HCT116 (cell line): ENCODE measurements around the gene ZNF625. TPM values are rescaled to one million over a fixed set of nuclear protein-coding genes. Genes with fewer than 3 reads are reported as not detected.

Experiments
- ATAC-seq: fragments of 200-7000 bp; cut with Tn5 transposase; 2 replicates; pipeline ENCODE4 v1.9.1; 2020; ENCODE audit warnings: mild to moderate bottlenecking, moderate library complexity
- Bru-seq: library from RNA; stranded (reverse); fragments of 400-500 nt; gene quantifications from one replicate; lab custom pipeline; 2021; lab: Mats Ljungman, UMichigan
- BruChase-seq, 2 experiments: library from RNA; stranded (reverse); fragments of 400-500 nt; gene quantifications; one replicate each; lab custom pipeline; 2021; lab: Mats Ljungman, UMichigan
- BruUV-seq: library from RNA; stranded (reverse); fragments of 400-500 nt; replicated peaks from 2 replicates; lab custom pipeline; 2021; lab: Mats Ljungman, UMichigan
- CTCF ChIA-PET: fragments of 300-600 bp; sonication (Branson Sonifier 250); formaldehyde crosslinking; loops from one replicate; lab custom pipeline; 2021; ENCODE audit warnings: antibody characterized with exemption; lab: Charles Lee
- POLR2A ChIA-PET: fragments of 300-600, 350-600 bp; sonication (Branson Sonifier 250); formaldehyde crosslinking; loops from one replicate; lab custom pipeline; 2021; ENCODE audit warnings: antibody characterized with exemption; lab: Charles Lee
- RAD21 ChIA-PET, 2 experiments: fragments of 300-600 bp; sonication (Branson Sonifier 250); formaldehyde crosslinking; loops; one replicate each; lab custom pipeline; 2023; ENCODE audit warnings: low total read pairs in 2 of 2; ENCODE audit not compliant: uncharacterized antibody in 2 of 2, unreplicated experiment in 2 of 2, low non-redundant PET in 1 of 2; lab: Charles Lee
- DNase-seq: peaks from one replicate; pipeline ENCODE4 v3.0.0-alpha.2; 2010; ENCODE audit warnings: low read depth, low spot score
- H2AFZ ChIP-seq: fragments of 200-600 bp; shearing (Covaris generic), sonication (generic); 2 replicates; pipeline ENCODE4 v1.6.1; 2017; ENCODE audit warnings: low read depth, mixed run types, mixed read lengths, antibody characterized with exemption, low read length; ENCODE audit not compliant: poor library complexity, severe bottlenecking
- H3K27ac ChIP-seq: 2 replicates; pipeline ENCODE4 v1.5.1; 2012; ENCODE audit warnings: low read depth, low read length
- H3K27me3 ChIP-seq: fragments of 200-600 bp; sonication (generic); 2 replicates; pipeline ENCODE4 v1.6.1; 2016; ENCODE audit warnings: mixed run types, low read length, mixed read lengths; ENCODE audit not compliant: insufficient read depth
- H3K36me3 ChIP-seq, 2 experiments: fragments of 200-500 bp in 1 of 2; fragments of 200-600 bp in 1 of 2; sonication (Bioruptor generic) in 1 of 2; sonication (generic) in 1 of 2; 2 replicates each; pipeline versions ENCODE4 v1.5.1 to v1.6.1; 2014 to 2016; ENCODE audit warnings: low read length in 2 of 2, inconsistent platforms in 1 of 2, mixed read lengths in 1 of 2, mixed run types in 1 of 2; ENCODE audit not compliant: insufficient read depth in 2 of 2, control insufficient read depth in 1 of 2
- H3K4me1 ChIP-seq, 2 experiments: fragments of 200-600 bp in 1 of 2; sonication (generic) in 1 of 2; 2 replicates each; pipeline versions ENCODE4 v1.5.1 to v1.6.1; 2012 to 2017; ENCODE audit warnings: low read length in 2 of 2, inconsistent platforms in 1 of 2, mild to moderate bottlenecking in 1 of 2, mixed read lengths in 1 of 2, mixed run types in 1 of 2, moderate library complexity in 1 of 2; ENCODE audit not compliant: insufficient read depth in 2 of 2, control insufficient read depth in 1 of 2
- H3K4me2 ChIP-seq: fragments of 200-600 bp; sonication (generic); 2 replicates; pipeline ENCODE4 v1.6.1; 2017; ENCODE audit warnings: mixed run types, low read length, mixed read lengths
- H3K4me3 ChIP-seq, 2 experiments: fragments of 200-600 bp in 1 of 2; sonication (generic) in 1 of 2; replicated peaks in 1 of 2; 2 replicates each; pipeline ENCODE4 v1.5.1; 2011 to 2016; ENCODE audit warnings: low read length in 2 of 2, control low read depth in 1 of 2, low read depth in 1 of 2, mild to moderate bottlenecking in 1 of 2, mixed read lengths in 1 of 2, mixed run types in 1 of 2
- H3K79me2 ChIP-seq: fragments of 200-600 bp; sonication (generic); 2 replicates; pipeline ENCODE4 v1.6.1; 2017; ENCODE audit warnings: mild to moderate bottlenecking, mixed run types, low read length, moderate library complexity, mixed read lengths; ENCODE audit not compliant: insufficient read depth
- H3K9ac ChIP-seq: fragments of 200-600 bp; sonication (generic); 2 replicates; pipeline ENCODE4 v1.6.1; 2016; ENCODE audit warnings: low read length, mixed read lengths
- H3K9me2 ChIP-seq: fragments of 200-600 bp; sonication (generic), shearing (Covaris generic); 2 replicates; pipeline ENCODE4 v1.6.1; 2017; ENCODE audit warnings: mixed run types, mild to moderate bottlenecking, moderate library complexity; ENCODE audit not compliant: insufficient read depth
- H3K9me3 ChIP-seq, 2 experiments: fragments of 200-500 bp in 1 of 2; fragments of 200-600 bp in 1 of 2; sonication (Bioruptor generic) in 1 of 2; sonication (generic) in 1 of 2; 2 replicates each; pipeline ENCODE4 v1.6.1; 2014 to 2017; ENCODE audit warnings: low read length in 2 of 2, mixed read lengths in 2 of 2, inconsistent platforms in 1 of 2, low read depth in 1 of 2, mild to moderate bottlenecking in 1 of 2, mixed run types in 1 of 2, moderate library complexity in 1 of 2; ENCODE audit not compliant: control insufficient read depth in 1 of 2, insufficient read depth in 1 of 2
- H4K20me1 ChIP-seq: fragments of 200-600 bp; sonication (generic), shearing (Covaris generic); 2 replicates; pipeline ENCODE4 v1.6.1; 2017; ENCODE audit warnings: mixed run types, mild to moderate bottlenecking, moderate library complexity; ENCODE audit not compliant: insufficient read depth
- ATF3 ChIP-seq: IDR thresholded peaks from 2 replicates; pipeline ENCODE4 v1.6.1; 2012
- CBX3 ChIP-seq: IDR thresholded peaks from 2 replicates; pipeline ENCODE4 v1.6.1; 2012; ENCODE audit warnings: low read depth
- CEBPB ChIP-seq: IDR thresholded peaks from 2 replicates; pipeline ENCODE4 v1.6.1; 2012; ENCODE audit warnings: low read depth
- EZH2 ChIP-seq: fragments of 200-600 bp; sonication (generic); IDR thresholded peaks from 2 replicates; pipeline ENCODE4 v1.6.1; 2017; ENCODE audit warnings: antibody characterized with exemption, mixed run types
- FOSL1 ChIP-seq: IDR thresholded peaks from 2 replicates; pipeline ENCODE4 v1.6.1; 2012; ENCODE audit warnings: low read depth
- JUND ChIP-seq: IDR thresholded peaks from 2 replicates; pipeline ENCODE4 v1.6.1; 2012
- POLR2AphosphoS5 ChIP-seq: IDR thresholded peaks from 2 replicates; pipeline ENCODE4 v1.6.1; 2011; ENCODE audit warnings: mild to moderate bottlenecking, low read depth, low read length, moderate library complexity
- RAD21 ChIP-seq: IDR thresholded peaks from 2 replicates; pipeline ENCODE4 v1.6.1; 2012; ENCODE audit warnings: low read depth, mild to moderate bottlenecking
- REST ChIP-seq: IDR thresholded peaks from 2 replicates; pipeline ENCODE4 v1.6.1; 2012; ENCODE audit warnings: low read depth
- SIN3A ChIP-seq: IDR thresholded peaks from 2 replicates; pipeline ENCODE4 v1.6.1; 2012; ENCODE audit warnings: low read depth
- SP1 ChIP-seq: IDR thresholded peaks from 2 replicates; pipeline ENCODE4 v1.6.1; 2012; ENCODE audit warnings: low read depth
- YY1 ChIP-seq: IDR thresholded peaks from 2 replicates; pipeline ENCODE4 v1.6.1; 2011; ENCODE audit warnings: low read length, low read depth, moderate library complexity, mild to moderate bottlenecking; ENCODE audit not compliant: insufficient replicate concordance; ENCODE audit errors: extremely low read depth
- ZNF274 ChIP-seq: fragments of 200-500 bp; sonication (Bioruptor generic); IDR thresholded peaks from 2 replicates; pipeline ENCODE4 v1.6.1; 2014; ENCODE audit warnings: mild to moderate bottlenecking, low read depth, low read length, inconsistent platforms
- intact Hi-C: fragments of 100-400 bp; cut with micrococcal nuclease; formaldehyde crosslinking; loops from 2 replicates; pipeline ENCODE4 v1.10.0; 2022
- long read RNA-seq: library from polyadenylated mRNA; unstranded; transcript quantifications from one replicate; pipeline ENCODE4 v2.0.0, GENCODE V29; 2021; ENCODE audit not compliant: unreplicated experiment
- polyA plus RNA-seq: library from polyadenylated mRNA; unstranded; fragments of >200 nt; gene quantifications from 2 replicates; pipeline ENCODE4 v1.2.1, GENCODE V29; 2012; ENCODE audit warnings: missing spikeins
- total RNA-seq: library from RNA; stranded (reverse); gene quantifications from one replicate; pipeline ENCODE4 v1.2.1, GENCODE V29; 2021; ENCODE audit not compliant: unreplicated experiment

Gene ZNF625
- total RNA-seq (not detected), Bru-seq, nascent RNA (percentile 19 among the genes with signal in this experiment), BruChase-seq, experiment 1, labeled RNA remaining after a 6-hour chase (not detected), BruChase-seq, experiment 2, labeled RNA remaining after a 2-hour chase (not detected)
- not detected in 2 replicates for polyA plus RNA-seq
- long read RNA-seq, result 0 reads

GRCh38 chr19:12156223-12157058, at the start of gene ZNF625:
Gene ZNF625 (minus strand): TSS chr19:12156734. CDS start chr19:12156558, 176 bp downstream.
- H3K9me3 ChIP-seq, result peaks cover 4 to 14% of the 10 kb centered on the region in 2 experiments; a peak in 2 of 4 replicates
- no peak within 1 kb of the TSS for H3K9ac ChIP-seq
- no peaks in the 10 kb centered on the region for H3K36me3 ChIP-seq
- H3K27me3 ChIP-seq, result no peaks in the 10 kb centered on the region
- no peaks in the 10 kb centered on the region for H3K79me2 ChIP-seq
- H3K4me2 ChIP-seq, result no peak within 1 kb of the TSS
- no peak within 1 kb of the TSS for H3K27ac ChIP-seq
- intact Hi-C loops, result no loop called here
- H2AFZ ChIP-seq, result no peak within 1 kb of the TSS
- TF ChIP-seq POLR2AphosphoS5, result no peak
- no peak for TF ChIP-seq CBX3
- TF ChIP-seq EZH2, result no peak
- no peak for TF ChIP-seq CEBPB
- no peak for TF ChIP-seq SIN3A
- no peak for TF ChIP-seq ATF3
- no peak for TF ChIP-seq ZNF274
- TF ChIP-seq SP1, result no peak
- no peak for TF ChIP-seq FOSL1
- no peak for TF ChIP-seq JUND
- TF ChIP-seq YY1, result no peak
- no peak for TF ChIP-seq REST
- no peak for TF ChIP-seq RAD21
- TF ChIP-seq, all 23 proteins: peak for 0
- Histone ChIP-seq H3K4me1 (no peaks in the 10 kb centered on the region), H3K9me2 (no peaks in the 10 kb centered on the region), H4K20me1 (no peaks in the 10 kb centered on the region), H3K4me3 (no peak within 1 kb of the TSS)
- BruUV-seq, result no TSS peak
- CTCF ChIA-PET, result no interaction called here
- DNase-seq, result no peak
- POLR2A ChIA-PET, result no interaction called here
- RAD21 ChIA-PET, result no interaction called here
- ATAC-seq, result no peak
